AG09319 (cell line): ENCODE results near the gene SMG6.
A peak's percentile ranks its signal among the peaks of the same experiment; 100 is the strongest.

Source experiments
- DNase-seq: peaks from one replicate; pipeline ENCODE4 v3.0.0-alpha.2; 2010; ENCODE audit warnings: low read depth; ENCODE audit errors: extremely low read depth
- TF ChIP-seq, protein P1 (sequence below): IDR thresholded peaks from 2 replicates; pipeline ENCODE4 v1.5.1; 2011; ENCODE audit warnings: low read depth, mild to moderate bottlenecking, inconsistent platforms, low read length, moderate library complexity

SMG6 gene

DNA sequence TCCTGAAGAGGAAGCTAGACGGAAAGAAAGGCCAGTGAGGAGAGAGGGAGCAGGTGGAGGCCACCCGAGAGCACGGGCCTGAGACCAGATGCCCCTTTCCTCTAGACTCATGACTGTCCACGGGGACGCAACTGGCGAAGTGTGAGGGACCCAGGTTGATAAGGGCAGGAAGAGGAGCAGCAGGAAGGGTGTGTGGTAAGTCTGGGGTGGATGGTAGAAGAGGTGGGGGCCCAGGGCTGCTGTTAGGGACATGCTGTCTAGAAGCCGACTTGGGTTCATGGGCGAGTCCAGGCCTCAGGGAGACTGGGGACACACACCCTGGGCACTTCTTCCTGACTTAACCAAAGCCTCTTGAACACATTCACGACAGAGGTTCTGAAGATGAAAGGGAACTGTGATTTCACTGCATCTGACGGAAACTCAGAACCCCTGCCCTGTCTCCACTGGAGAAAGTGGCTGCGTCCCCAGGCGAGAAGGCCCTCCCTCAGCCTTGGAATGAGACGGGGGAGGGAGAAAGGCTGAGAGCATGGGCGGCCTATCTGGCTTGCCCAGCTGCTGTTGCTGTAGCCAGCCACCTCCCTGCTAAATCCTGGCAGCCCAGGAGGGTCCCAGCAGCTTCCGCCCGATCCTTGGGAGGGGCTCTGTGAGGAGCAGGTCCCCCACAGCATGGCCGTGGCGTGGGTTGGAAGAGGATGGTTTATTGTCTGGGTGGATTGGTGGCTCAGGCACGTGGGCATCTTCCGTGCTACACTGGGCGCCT, 242.7 kb downstream of the SMG6 start:
- no peak for DNase-seq
- TF ChIP-seq, protein P1, sequence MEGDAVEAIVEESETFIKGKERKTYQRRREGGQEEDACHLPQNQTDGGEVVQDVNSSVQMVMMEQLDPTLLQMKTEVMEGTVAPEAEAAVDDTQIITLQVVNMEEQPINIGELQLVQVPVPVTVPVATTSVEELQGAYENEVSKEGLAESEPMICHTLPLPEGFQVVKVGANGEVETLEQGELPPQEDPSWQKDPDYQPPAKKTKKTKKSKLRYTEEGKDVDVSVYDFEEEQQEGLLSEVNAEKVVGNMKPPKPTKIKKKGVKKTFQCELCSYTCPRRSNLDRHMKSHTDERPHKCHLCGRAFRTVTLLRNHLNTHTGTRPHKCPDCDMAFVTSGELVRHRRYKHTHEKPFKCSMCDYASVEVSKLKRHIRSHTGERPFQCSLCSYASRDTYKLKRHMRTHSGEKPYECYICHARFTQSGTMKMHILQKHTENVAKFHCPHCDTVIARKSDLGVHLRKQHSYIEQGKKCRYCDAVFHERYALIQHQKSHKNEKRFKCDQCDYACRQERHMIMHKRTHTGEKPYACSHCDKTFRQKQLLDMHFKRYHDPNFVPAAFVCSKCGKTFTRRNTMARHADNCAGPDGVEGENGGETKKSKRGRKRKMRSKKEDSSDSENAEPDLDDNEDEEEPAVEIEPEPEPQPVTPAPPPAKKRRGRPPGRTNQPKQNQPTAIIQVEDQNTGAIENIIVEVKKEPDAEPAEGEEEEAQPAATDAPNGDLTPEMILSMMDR, result no peak

DNA sequence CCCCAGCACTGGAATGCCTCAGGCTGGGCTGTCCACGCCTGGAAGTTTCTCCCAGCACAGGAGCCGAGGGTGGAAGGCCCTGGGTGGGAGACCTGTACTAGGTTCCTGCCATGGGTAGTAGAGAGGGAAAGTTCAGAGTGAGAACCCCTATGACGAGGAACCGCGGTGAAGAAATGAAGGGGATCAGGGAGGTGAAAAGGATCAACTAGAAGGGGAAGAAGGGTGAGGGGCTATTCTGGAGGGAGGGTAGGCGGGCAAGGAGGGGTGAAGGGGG, 243.3 kb downstream of the SMG6 start:
- TF ChIP-seq, protein P1, result no peak
- no peak for DNase-seq

DNA sequence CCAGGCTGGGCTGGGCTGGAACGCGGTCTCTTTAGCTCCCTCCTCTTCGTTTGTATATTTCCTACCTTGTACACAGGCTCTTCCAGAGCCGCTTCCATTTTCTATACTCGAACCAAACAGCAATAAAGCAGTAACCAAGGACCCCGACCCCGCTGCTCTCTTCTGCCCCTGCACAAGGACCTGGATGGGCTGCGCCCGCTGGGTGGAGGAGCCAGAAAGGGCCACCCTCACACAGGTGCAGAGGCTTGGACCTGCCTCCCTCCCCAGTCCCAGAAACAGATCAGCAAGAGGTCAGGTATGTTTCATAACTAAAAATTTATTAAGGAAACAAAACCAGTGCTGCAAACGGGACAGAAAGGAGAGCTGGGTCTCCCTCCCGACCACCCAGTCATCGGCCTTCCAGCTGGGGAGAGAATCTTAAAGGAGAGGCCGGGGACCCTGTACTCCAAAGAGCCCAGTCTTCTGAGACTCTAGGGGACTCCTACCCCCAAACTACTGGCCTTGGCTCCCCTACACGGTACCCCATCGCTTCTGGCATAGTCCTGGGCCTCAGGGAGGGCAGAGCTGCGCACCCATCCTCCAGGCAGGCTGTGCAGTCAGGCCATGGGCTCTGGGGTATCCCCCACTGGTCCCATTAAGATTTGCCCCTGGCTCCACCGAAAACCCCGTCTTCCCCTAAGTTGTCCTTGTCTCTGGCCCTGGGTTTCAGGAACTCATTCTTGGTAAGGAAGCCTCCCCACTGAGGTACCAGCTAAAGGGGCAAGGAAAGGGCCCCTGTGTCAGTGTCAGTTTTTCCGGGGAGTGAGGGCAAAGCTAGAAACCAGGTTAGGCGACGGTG, 243.8 kb downstream of the SMG6 start:
- no peak for DNase-seq
- TF ChIP-seq, protein P1, result no peak

DNA sequence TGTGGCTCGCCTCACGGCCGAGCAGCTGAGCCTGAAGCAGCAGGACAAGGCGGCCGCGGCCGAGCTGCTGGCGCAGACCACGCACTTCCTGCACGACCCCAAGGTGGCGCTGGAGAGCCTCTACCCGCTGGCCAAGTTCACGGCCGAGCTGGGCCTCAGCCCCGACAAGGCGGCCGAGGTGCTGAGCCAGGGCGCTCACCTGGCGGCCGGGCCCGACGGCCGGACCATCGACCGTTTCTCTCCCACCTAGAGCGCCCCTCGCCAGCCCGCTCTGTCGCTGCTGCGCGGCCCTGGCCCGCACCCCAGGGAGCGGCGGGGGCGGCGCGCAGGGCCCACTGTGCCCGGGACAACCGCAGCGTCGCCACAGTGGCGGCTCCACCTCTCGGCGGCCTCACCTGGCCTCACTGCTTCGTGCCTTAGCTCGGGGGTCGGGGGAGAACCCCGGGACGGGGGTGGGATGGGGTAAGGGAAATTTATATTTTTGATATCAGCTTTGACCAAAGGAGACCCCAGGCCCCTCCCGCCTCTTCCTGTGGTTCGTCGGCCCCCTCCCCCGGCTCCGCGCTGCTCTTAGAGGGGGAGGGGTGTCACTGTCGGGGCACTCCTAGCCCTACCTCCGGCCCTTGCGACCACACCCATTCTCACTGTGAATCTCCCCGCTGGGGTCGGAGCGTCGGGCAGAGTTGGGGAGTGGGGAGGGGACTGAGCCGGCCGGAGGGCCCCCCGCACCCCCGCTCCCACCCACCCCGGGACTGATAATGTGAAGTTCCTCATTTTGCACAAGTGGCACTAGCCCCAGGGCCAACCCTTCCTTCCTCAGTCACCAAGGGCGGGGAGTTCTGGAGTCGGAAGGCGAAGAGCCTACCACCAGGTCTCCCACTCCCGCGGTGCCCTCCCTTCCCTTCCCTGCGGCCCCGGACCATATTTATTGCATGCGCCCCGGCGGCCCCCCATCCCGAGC, 244.7 kb downstream of the SMG6 start:
- DNase-seq, result no peak
- TF ChIP-seq, protein P1, result peak; percentile 46

DNA sequence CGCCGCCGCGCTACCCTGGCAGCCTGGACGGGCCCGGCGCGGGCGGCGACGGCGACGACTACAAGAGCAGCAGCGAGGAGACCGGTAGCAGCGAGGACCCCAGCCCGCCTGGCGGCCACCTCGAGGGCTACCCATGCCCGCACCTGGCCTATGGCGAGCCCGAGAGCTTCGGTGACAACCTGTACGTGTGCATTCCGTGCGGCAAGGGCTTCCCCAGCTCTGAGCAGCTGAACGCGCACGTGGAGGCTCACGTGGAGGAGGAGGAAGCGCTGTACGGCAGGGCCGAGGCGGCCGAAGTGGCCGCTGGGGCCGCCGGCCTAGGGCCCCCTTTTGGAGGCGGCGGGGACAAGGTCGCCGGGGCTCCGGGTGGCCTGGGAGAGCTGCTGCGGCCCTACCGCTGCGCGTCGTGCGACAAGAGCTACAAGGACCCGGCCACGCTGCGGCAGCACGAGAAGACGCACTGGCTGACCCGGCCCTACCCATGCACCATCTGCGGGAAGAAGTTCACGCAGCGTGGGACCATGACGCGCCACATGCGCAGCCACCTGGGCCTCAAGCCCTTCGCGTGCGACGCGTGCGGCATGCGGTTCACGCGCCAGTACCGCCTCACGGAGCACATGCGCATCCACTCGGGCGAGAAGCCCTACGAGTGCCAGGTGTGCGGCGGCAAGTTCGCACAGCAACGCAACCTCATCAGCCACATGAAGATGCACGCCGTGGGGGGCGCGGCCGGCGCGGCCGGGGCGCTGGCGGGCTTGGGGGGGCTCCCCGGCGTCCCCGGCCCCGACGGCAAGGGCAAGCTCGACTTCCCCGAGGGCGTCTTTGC, 245.6 kb downstream of the SMG6 start:
- TF ChIP-seq, protein P1, result no peak
- DNase-seq, result no peak

DNA sequence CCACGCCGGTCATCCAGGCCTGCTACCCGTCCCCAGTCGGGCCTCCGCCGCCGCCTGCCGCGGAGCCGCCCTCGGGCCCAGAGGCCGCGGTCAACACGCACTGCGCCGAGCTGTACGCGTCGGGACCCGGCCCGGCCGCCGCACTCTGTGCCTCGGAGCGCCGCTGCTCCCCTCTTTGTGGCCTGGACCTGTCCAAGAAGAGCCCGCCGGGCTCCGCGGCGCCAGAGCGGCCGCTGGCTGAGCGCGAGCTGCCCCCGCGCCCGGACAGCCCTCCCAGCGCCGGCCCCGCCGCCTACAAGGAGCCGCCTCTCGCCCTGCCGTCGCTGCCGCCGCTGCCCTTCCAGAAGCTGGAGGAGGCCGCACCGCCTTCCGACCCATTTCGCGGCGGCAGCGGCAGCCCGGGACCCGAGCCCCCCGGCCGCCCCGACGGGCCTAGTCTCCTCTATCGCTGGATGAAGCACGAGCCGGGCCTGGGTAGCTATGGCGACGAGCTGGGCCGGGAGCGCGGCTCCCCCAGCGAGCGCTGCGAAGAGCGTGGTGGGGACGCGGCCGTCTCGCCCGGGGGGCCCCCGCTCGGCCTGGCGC, 246.3 kb downstream of the SMG6 start:
- TF ChIP-seq, protein P1, result no peak
- DNase-seq, result no peak
